Liver (tissue), 3 donors: ENCODE results near the gene AMOTL1.

Experiments
- CTCF ChIP-seq: fragments of 150-350 bp; IDR thresholded peaks from 2 replicates; pipeline ENCODE4 v1.5.1; 2017; ENCODE audit warnings: improper control_type of control experiment, low read depth, low read length; ENCODE audit not compliant: missing input control
- FOXA1 ChIP-seq: IDR thresholded peaks from 2 replicates; pipeline ENCODE4 v1.6.1; 2016; ENCODE audit warnings: antibody characterized with exemption
- JUND ChIP-seq, 2 donors: IDR thresholded peaks; 2 replicates each; pipeline ENCODE4 v1.6.1; 2016; ENCODE audit warnings: antibody characterized with exemption in 2 of 2
- MAX ChIP-seq: IDR thresholded peaks from 2 replicates; pipeline ENCODE4 v1.6.1; 2016; ENCODE audit warnings: antibody characterized with exemption
- RAD21 ChIP-seq, 2 donors: IDR thresholded peaks; 2 replicates each; pipeline ENCODE4 v1.6.1; 2016; ENCODE audit warnings: antibody characterized with exemption in 2 of 2, mild to moderate bottlenecking in 2 of 2
- SP1 ChIP-seq: IDR thresholded peaks from 2 replicates; pipeline ENCODE4 v1.6.1; 2018; ENCODE audit warnings: antibody characterized with exemption, mild to moderate bottlenecking
- TAF1 ChIP-seq: conservative IDR thresholded peaks from 2 replicates; pipeline ENCODE4 v1.6.1; 2016; ENCODE audit warnings: antibody characterized with exemption, mild to moderate bottlenecking
- YY1 ChIP-seq: IDR thresholded peaks from 2 replicates; pipeline ENCODE4 v1.6.1; 2016; ENCODE audit warnings: antibody characterized with exemption, mild to moderate bottlenecking
- ZBTB33 ChIP-seq: IDR thresholded peaks from 2 replicates; pipeline ENCODE4 v1.6.1; 2016; ENCODE audit warnings: antibody characterized with exemption
- donor health status: healthy.
- donor health status: healthy.

GRCh38 chr11:94751218-94751609 is 16.9 kb upstream of the AMOTL1 start:
- no peak for TF ChIP-seq JUND (IDR thresholded peaks at IDR 0.05)
- no peak for TF ChIP-seq TAF1
- no peak for TF ChIP-seq CTCF
- TF ChIP-seq RAD21 (IDR thresholded peaks at IDR 0.05), result no peak
- no peak for TF ChIP-seq FOXA1
- no peak for TF ChIP-seq SP1
- TF ChIP-seq YY1, result no peak
- TF ChIP-seq MAX, result no peak
- TF ChIP-seq ZBTB33, result no peak
